Activated T-helper 9 cell treated with anti-CD3 and anti-CD28 coated beads, Interleukin-2, amount 50 U/mL, for 16 hours (primary cell): Measurements from ENCODE around the gene AIMP1.
"Not testable (repeated sequence)": the region's sequence is repeated elsewhere in the genome, so short reads cannot be mapped to it uniquely, and the experiment has no call there.

Source experiments
- DNase-seq: peaks from one replicate; pipeline ENCODE4 v3.0.0-alpha.2; 2020; ENCODE audit warnings: low read depth

The AIMP1 gene

GRCh38 chr4:106353786-106354185 lies 37.4 kb downstream of the AIMP1 start:
- DNase-seq, result no peak

- no peak for DNase-seq
Measured at GRCh38 chr4:106355193-106355592, 38.8 kb downstream of the AIMP1 start.

- no peak for DNase-seq
Measured at GRCh38 chr4:106358899-106359298, 42.5 kb downstream of the AIMP1 start.

GRCh38 chr4:106362086-106362825 lies 45.9 kb downstream of the AIMP1 start:
- DNase-seq, result no peak

- no peak for DNase-seq
Measured at GRCh38 chr4:106364282-106364681, 47.9 kb downstream of the AIMP1 start.

- DNase-seq, result no peak
Measured at GRCh38 chr4:106365613-106366012, 49.3 kb downstream of the AIMP1 start.

GRCh38 chr4:106366026-106366425 lies 49.7 kb downstream of the AIMP1 start:
- DNase-seq, result no peak

- no peak for DNase-seq
Measured at GRCh38 chr4:106367072-106367471, 50.7 kb downstream of the AIMP1 start.

GRCh38 chr4:106368678-106369077 lies 52.3 kb downstream of the AIMP1 start, which contains the start of gene GIMD1:
TSS of gene GIMD1 (minus strand) at chr4:106368778. CDS start at chr4:106367435, 1,343 bp downstream.
- no peak for DNase-seq

- no peak for DNase-seq
Measured at GRCh38 chr4:106369456-106370060, 53.2 kb downstream of the AIMP1 start.

- DNase-seq, result no peak
Measured at GRCh38 chr4:106370214-106370613, 53.9 kb downstream of the AIMP1 start.

GRCh38 chr4:106371161-106371560 lies 54.8 kb downstream of the AIMP1 start:
- DNase-seq, result no peak

- no peak for DNase-seq
Measured at GRCh38 chr4:106373026-106373425, 56.7 kb downstream of the AIMP1 start.

- no peak for DNase-seq
Measured at GRCh38 chr4:106380179-106380578, 63.8 kb downstream of the AIMP1 start.

- DNase-seq, result no peak
Measured at GRCh38 chr4:106384878-106385277, 68.5 kb downstream of the AIMP1 start.

- DNase-seq, result no peak
Measured at GRCh38 chr4:106385853-106386393, 69.6 kb downstream of the AIMP1 start.

GRCh38 chr4:106395582-106395981 lies 79.2 kb downstream of the AIMP1 start:
- no peak for DNase-seq

GRCh38 chr4:106398898-106399297 lies 82.5 kb downstream of the AIMP1 start:
- DNase-seq, result not testable (repeated sequence)
